T-helper 1 cell treated with Interleukin-12 subunit alpha and Interleukin-12 subunit beta and Interleukin-4 antibody, amounts not matched to agents 30 ng/mL and 1 ng/mL, for 36 hours (primary cell): ENCODE data around the gene CADM1. TPM values are rescaled to one million over a fixed set of nuclear protein-coding genes. Genes with fewer than 3 reads are reported as not detected.

Source experiments
- intact Hi-C: fragments of 100-400 bp; cut with micrococcal nuclease; formaldehyde crosslinking; loops from one replicate; pipeline ENCODE4 v1.15.1; 2024
- total RNA-seq: library from RNA; stranded (reverse); gene quantifications from 2 replicates; pipeline ENCODE4 v1.2.3, GENCODE V29; 2022

CADM1 gene
- total RNA-seq, 1 donor from 2014 or later = 0.83 TPM

GRCh38 chr11:115256397-115257197, 247.6 kb downstream of the CADM1 start:
- intact Hi-C loops = loop anchor here (1.0 kb wide), 1 partner anchor 34 kb away; no protein-coding TSS in a partner anchor

- intact Hi-C loops = no loop called here
Measured at GRCh38 chr11:115255006-115255762, 249.0 kb downstream of the CADM1 start.

GRCh38 chr11:115251126-115251525, 253.1 kb downstream of the CADM1 start:
- intact Hi-C loops = no loop called here

- intact Hi-C loops = no loop called here
Measured at GRCh38 chr11:115249061-115249578, 255.1 kb downstream of the CADM1 start.

- intact Hi-C loops = no loop called here
Measured at GRCh38 chr11:115247953-115248352, 256.3 kb downstream of the CADM1 start.

GRCh38 chr11:115247361-115247760, 256.9 kb downstream of the CADM1 start:
- intact Hi-C loops = no loop called here

- intact Hi-C loops = no loop called here
Measured at GRCh38 chr11:115244758-115245157, 259.5 kb downstream of the CADM1 start.

GRCh38 chr11:115244296-115244695, 259.9 kb downstream of the CADM1 start:
- intact Hi-C loops = no loop called here

GRCh38 chr11:115242982-115243381, 261.2 kb downstream of the CADM1 start:
- intact Hi-C loops = no loop called here

GRCh38 chr11:115241899-115242298, 262.3 kb downstream of the CADM1 start:
- intact Hi-C loops = no loop called here

GRCh38 chr11:115238791-115239190, 265.4 kb downstream of the CADM1 start:
- intact Hi-C loops = no loop called here

- intact Hi-C loops = no loop called here
Measured at GRCh38 chr11:115238086-115238485, 266.1 kb downstream of the CADM1 start.

- intact Hi-C loops = no loop called here
Measured at GRCh38 chr11:115237578-115237977, 266.6 kb downstream of the CADM1 start.

GRCh38 chr11:115234794-115235193, 269.4 kb downstream of the CADM1 start:
- intact Hi-C loops = no loop called here

- intact Hi-C loops = no loop called here
Measured at GRCh38 chr11:115226556-115226955, 277.7 kb downstream of the CADM1 start.

- intact Hi-C loops = loop anchor here (5.0 kb wide), 2 partner anchors 592 to 822 kb away; partner anchors contain the start of genes C11orf71 and RBM7
Measured at GRCh38 chr11:115224551-115224950, 279.7 kb downstream of the CADM1 start.

GRCh38 chr11:115222863-115223530, 281.2 kb downstream of the CADM1 start:
- intact Hi-C loops = loop anchor here (1.0 to 5.0 kb wide), 5 partner anchors 29 to 821 kb away; partner anchors contain the start of genes C11orf71 and RBM7

GRCh38 chr11:115222218-115222862, 281.9 kb downstream of the CADM1 start:
- intact Hi-C loops = loop anchor here (1.0 to 5.0 kb wide), 5 partner anchors 28 to 820 kb away; partner anchors contain the start of genes C11orf71 and RBM7

- intact Hi-C loops = loop anchor here (1.0 to 5.0 kb wide), 5 partner anchors 27 to 819 kb away; partner anchors contain the start of genes C11orf71 and RBM7
Measured at GRCh38 chr11:115221461-115222069, 282.6 kb downstream of the CADM1 start.

- intact Hi-C loops = loop anchor here (5.0 kb wide), 2 partner anchors 589 to 819 kb away; partner anchors contain the start of genes C11orf71 and RBM7
Measured at GRCh38 chr11:115220911-115221310, 283.3 kb downstream of the CADM1 start.
